Measurements from ENCODE around the gene ABHD1. TPM values are rescaled to one million over a fixed set of nuclear protein-coding genes. Genes with fewer than 3 reads are reported as not detected.

Gene ABHD1
- 0.40 TPM in 1 of 2 replicates, not detected in the other for total RNA-seq

GRCh38 chr2:27123302-27124150, at the start of gene ABHD1:
ABHD1 (plus strand) TSS chr2:27123815; CDS start chr2:27123949, 134 bp downstream.

GRCh38 chr2:27078267-27079194, 45.1 kb upstream of the ABHD1 start, which contains the start of gene EMILIN1:
EMILIN1 (plus strand) TSS chr2:27078615; CDS start chr2:27079066, 451 bp downstream.

GRCh38 chr2:27086724-27087593, 36.7 kb upstream of the ABHD1 start, which contains the start of gene KHK:
KHK (plus strand) TSS chr2:27086772; CDS start chr2:27087260, 488 bp downstream.

GRCh38 chr2:27118525-27119329, 4.9 kb upstream of the ABHD1 start, which contains the start of gene CGREF1:
CGREF1 (minus strand) TSS chr2:27119128; CDS start chr2:27104366, 14,762 bp downstream.

GRCh38 chr2:27133905-27134780, 10.5 kb downstream of the ABHD1 start, which contains the start of gene PREB:
PREB (minus strand) TSS chr2:27134636; CDS start chr2:27134421, 215 bp downstream.

GRCh38 chr2:27139310-27139709, 15.7 kb downstream of the ABHD1 start, which contains the start of gene PRR30:
PRR30 (minus strand) TSS chr2:27139410; CDS start chr2:27138329, 1,081 bp downstream.

GRCh38 chr2:27148801-27149439, 25.3 kb downstream of the ABHD1 start, which contains the start of gene TCF23:
TCF23 (plus strand) TSS chr2:27149004; CDS start chr2:27149134, 130 bp downstream.

Other genes with a start within 250 kb of the ABHD1 start
- 3.6 and 5.7 TPM in 2 replicates for gene MAPRE3, start 153.2 kb upstream of the ABHD1 start, total RNA-seq
- 38.1 and 38.7 TPM in 2 replicates for gene TMEM214, start 90.8 kb upstream of the ABHD1 start, total RNA-seq
- 16.5 and 20.5 TPM in 2 replicates for gene AGBL5, start 72.1 kb upstream of the ABHD1 start, total RNA-seq
- 560 and 659 TPM in 2 replicates for gene OST4, start 52.2 kb upstream of the ABHD1 start, total RNA-seq
- 260 and 292 TPM in 2 replicates for gene EMILIN1, start 45.2 kb upstream of the ABHD1 start, total RNA-seq
- 0.81 and 1.3 TPM in 2 replicates for gene KHK, start 37.0 kb upstream of the ABHD1 start, total RNA-seq
- 7.0 and 12.2 TPM in 2 replicates for gene CGREF1, start 4.7 kb upstream of the ABHD1 start, total RNA-seq
- gene PREB, start 10.8 kb downstream of the ABHD1 start, total RNA-seq = 40.1 and 54.8 TPM in 2 replicates
- not detected in 2 replicates for gene PRR30, start 15.6 kb downstream of the ABHD1 start, total RNA-seq
- not detected in 2 replicates for gene TCF23, start 25.2 kb downstream of the ABHD1 start, total RNA-seq
- 219 and 241 TPM in 2 replicates for gene ATRAID, start 88.2 kb downstream of the ABHD1 start, total RNA-seq
- 6.2 and 10.8 TPM in 2 replicates for gene SLC5A6, start 88.5 kb downstream of the ABHD1 start, total RNA-seq
- gene CAD, start 93.6 kb downstream of the ABHD1 start, total RNA-seq = 20.6 and 26.8 TPM in 2 replicates
- gene SLC30A3, start 139.2 kb downstream of the ABHD1 start, total RNA-seq = 0.19 TPM in 1 of 2 replicates, not detected in the other
- not detected in 2 replicates for gene DNAJC5G, start 151.6 kb downstream of the ABHD1 start, total RNA-seq
- 0.13 and 0.19 TPM in 2 replicates for gene TRIM54, start 158.6 kb downstream of the ABHD1 start, total RNA-seq
- gene UCN, start 184.6 kb downstream of the ABHD1 start, total RNA-seq = 0.40 and 0.50 TPM in 2 replicates
- gene MPV17, start 199.3 kb downstream of the ABHD1 start, total RNA-seq = 72.7 and 75.7 TPM in 2 replicates
- 21.0 and 22.5 TPM in 2 replicates for gene GTF3C2, start 232.9 kb downstream of the ABHD1 start, total RNA-seq
- gene EIF2B4, start 246.5 kb downstream of the ABHD1 start, total RNA-seq = 29.8 and 33.2 TPM in 2 replicates
- gene SNX17, start 246.8 kb downstream of the ABHD1 start, total RNA-seq = 136 and 145 TPM in 2 replicates

Data from aortic smooth muscle cell (primary cell).